Measurements from ENCODE around the gene SLC5A9.

GRCh38 chr1:48235652-48236051 is 13.1 kb downstream of the SLC5A9 start:
- no peak for TF ChIP-seq TAF1 (IDR thresholded peaks at IDR 0.05; ENCODE audit: borderline replicate concordance, low read depth, low read length)
- no peak for TF ChIP-seq POLR2A (IDR thresholded peaks at IDR 0.05; ENCODE audit: low read depth, low read length)
